ENCODE measurements around the gene CAMK2A. TPM values are rescaled to one million over a fixed set of nuclear protein-coding genes. Genes with fewer than 3 reads are reported as not detected.
A peak's percentile ranks its signal among the peaks of the same experiment; 100 is the strongest.

CAMK2A gene
- total RNA-seq, 2 donors from 2014 or later, result 0.05 to 0.61 TPM

DNA sequence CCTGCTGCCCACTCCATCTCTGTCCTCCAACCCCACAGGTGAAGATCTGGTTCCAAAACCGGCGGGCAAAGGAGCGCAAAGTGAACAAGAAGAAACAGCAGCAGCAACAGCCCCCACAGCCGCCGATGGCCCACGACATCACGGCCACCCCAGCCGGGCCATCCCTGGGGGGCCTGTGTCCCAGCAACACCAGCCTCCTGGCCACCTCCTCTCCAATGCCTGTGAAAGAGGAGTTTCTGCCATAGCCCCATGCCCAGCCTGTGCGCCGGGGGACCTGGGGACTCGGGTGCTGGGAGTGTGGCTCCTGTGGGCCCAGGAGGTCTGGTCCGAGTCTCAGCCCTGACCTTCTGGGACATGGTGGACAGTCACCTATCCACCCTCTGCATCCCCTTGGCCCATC is 106.1 kb downstream of the CAMK2A start:
- H3K27ac ChIP-seq, result peak overlapping the region; percentile 91

DNA sequence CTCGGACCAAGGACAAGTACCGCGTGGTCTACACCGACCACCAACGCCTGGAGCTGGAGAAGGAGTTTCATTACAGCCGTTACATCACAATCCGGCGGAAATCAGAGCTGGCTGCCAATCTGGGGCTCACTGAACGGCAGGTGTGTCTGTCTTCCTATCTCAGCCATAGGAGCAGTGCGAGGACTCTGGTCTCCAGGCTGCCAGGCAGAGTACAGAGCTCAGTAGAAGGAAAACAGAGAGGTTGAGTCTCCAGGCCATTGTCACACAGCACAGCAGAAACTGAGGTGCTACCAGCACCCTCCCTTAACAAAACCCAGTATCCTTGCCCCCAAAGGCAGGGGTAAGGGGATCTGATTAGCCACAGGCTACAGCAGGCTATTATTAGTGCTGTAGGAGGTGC is 106.8 kb downstream of the CAMK2A start:
- Histone ChIP-seq H3K27ac (peak overlapping the region; percentile 91), H3K4me1 (peaks cover 54% of the 10 kb centered on the region), H3K9ac (ENCODE audit: low read depth in 2 of 2, low read length in 2 of 2) (peak overlapping the region in 1 of 2 donors; percentile 74), H3K4me3 (no peak overlapping the region), H3K27me3 (no peaks in the 10 kb centered on the region), H3K36me3 (no peaks in the 10 kb centered on the region), H3K9me3 (no peaks in the 10 kb centered on the region)
- intact Hi-C loops (cut with DNase I), result no loop called here
- peak; percentile 37 for DNase-seq
- TF ChIP-seq, protein P1, sequence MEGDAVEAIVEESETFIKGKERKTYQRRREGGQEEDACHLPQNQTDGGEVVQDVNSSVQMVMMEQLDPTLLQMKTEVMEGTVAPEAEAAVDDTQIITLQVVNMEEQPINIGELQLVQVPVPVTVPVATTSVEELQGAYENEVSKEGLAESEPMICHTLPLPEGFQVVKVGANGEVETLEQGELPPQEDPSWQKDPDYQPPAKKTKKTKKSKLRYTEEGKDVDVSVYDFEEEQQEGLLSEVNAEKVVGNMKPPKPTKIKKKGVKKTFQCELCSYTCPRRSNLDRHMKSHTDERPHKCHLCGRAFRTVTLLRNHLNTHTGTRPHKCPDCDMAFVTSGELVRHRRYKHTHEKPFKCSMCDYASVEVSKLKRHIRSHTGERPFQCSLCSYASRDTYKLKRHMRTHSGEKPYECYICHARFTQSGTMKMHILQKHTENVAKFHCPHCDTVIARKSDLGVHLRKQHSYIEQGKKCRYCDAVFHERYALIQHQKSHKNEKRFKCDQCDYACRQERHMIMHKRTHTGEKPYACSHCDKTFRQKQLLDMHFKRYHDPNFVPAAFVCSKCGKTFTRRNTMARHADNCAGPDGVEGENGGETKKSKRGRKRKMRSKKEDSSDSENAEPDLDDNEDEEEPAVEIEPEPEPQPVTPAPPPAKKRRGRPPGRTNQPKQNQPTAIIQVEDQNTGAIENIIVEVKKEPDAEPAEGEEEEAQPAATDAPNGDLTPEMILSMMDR (IDR thresholded peaks at IDR 0.05), result no peak

More for the DNA sequence above, 106.1 kb downstream of the CAMK2A start:
- Histone ChIP-seq H3K4me3 (no peak overlapping the region), H3K27me3 (no peaks in the 10 kb centered on the region), H3K9me3 (no peaks in the 10 kb centered on the region), H3K36me3 (no peaks in the 10 kb centered on the region), H3K4me1 (peaks cover 61% of the 10 kb centered on the region), H3K9ac (ENCODE audit: low read depth in 2 of 2, low read length in 2 of 2) (peak overlapping the region in 1 of 2 donors; percentile 74)
- TF ChIP-seq, protein P1 (IDR thresholded peaks at IDR 0.05), result no peak
- DNase-seq, result no peak
- intact Hi-C loops (cut with DNase I), result no loop called here

DNA sequence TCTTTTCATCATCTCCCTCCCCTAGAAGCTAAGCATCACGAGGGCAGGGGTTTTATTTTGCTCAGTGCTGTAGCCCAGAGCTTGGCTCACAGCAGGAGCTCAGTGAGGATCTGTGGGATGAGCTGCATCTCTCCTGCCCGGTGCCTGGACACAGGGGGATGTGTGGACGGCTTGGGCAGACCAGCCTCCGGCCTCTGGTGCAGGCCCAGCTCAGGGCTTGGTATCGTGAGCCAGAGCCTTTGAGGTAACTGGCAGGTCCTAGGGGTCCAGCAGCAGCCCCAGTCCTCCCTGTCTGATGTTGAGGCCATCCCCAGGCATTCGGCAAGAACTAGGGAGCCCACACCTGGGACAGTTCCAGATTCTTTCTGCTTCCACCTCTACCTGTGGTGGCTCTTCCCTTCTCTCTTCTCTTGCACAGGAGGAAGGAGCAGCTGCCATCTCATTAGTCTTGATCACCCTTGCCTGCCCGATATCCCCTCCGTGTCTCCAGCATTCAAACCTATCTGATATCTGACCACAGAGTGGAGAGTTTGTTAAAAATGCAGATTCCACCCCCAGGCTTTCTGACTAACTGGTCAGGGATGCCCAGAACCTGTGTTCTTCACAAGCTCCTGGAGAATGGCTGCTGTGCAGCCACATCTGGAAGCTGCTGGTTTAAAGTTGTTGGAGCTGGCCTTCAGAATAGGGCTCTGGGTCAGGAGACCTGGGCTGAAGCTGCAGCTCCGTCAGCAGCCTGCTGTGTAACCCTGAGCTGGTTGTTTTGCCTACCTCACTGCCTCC is 107.6 kb downstream of the CAMK2A start:
- H3K9me3 ChIP-seq, result no peaks in the 10 kb centered on the region
- H3K9ac ChIP-seq (ENCODE audit: low read depth in 2 of 2, low read length in 2 of 2), result peak overlapping the region in 1 of 2 donors; percentile 74
- H3K27me3 ChIP-seq, result no peaks in the 10 kb centered on the region
- no peak overlapping the region for H3K4me3 ChIP-seq
- peaks cover 54% of the 10 kb centered on the region for H3K4me1 ChIP-seq
- intact Hi-C loops (cut with DNase I), result no loop called here
- TF ChIP-seq, protein P1 (IDR thresholded peaks at IDR 0.05), result no peak
- H3K36me3 ChIP-seq, result no peaks in the 10 kb centered on the region
- peak; percentile 28 for DNase-seq
- peak overlapping the region; percentile 91 for H3K27ac ChIP-seq

DNA sequence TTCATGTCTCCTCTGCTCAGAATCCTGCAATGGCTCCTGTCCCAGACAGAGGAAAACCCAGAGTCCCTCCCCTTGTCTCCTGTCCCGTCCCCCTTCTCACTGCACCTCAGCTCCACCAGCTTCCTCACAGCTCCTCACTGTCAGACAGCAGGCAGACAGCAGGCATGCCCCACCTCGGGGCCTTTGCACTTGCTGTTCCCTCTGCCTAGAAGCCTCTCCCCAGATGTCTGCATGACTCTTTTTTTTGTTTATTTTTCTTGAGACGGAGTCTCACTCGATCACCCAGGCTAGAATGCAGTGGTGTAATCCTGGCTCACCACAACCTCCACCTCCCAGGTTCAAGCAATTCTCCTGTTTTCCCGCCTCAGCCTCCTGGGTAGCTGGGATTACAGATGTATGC is 108.5 kb downstream of the CAMK2A start:
- TF ChIP-seq, protein P1 (IDR thresholded peaks at IDR 0.05), result no peak
- H3K9me3 ChIP-seq, result no peaks in the 10 kb centered on the region
- no peaks in the 10 kb centered on the region for H3K36me3 ChIP-seq
- H3K27me3 ChIP-seq, result no peaks in the 10 kb centered on the region
- no peak overlapping the region for H3K4me3 ChIP-seq
- DNase-seq, result peak; percentile 74
- peak overlapping the region; percentile 91 for H3K27ac ChIP-seq
- H3K9ac ChIP-seq (ENCODE audit: low read depth in 2 of 2, low read length in 2 of 2), result peak overlapping the region in 1 of 2 donors; percentile 74
- H3K4me1 ChIP-seq, result peaks cover 53% of the 10 kb centered on the region
- intact Hi-C loops (cut with DNase I), result no loop called here

DNA sequence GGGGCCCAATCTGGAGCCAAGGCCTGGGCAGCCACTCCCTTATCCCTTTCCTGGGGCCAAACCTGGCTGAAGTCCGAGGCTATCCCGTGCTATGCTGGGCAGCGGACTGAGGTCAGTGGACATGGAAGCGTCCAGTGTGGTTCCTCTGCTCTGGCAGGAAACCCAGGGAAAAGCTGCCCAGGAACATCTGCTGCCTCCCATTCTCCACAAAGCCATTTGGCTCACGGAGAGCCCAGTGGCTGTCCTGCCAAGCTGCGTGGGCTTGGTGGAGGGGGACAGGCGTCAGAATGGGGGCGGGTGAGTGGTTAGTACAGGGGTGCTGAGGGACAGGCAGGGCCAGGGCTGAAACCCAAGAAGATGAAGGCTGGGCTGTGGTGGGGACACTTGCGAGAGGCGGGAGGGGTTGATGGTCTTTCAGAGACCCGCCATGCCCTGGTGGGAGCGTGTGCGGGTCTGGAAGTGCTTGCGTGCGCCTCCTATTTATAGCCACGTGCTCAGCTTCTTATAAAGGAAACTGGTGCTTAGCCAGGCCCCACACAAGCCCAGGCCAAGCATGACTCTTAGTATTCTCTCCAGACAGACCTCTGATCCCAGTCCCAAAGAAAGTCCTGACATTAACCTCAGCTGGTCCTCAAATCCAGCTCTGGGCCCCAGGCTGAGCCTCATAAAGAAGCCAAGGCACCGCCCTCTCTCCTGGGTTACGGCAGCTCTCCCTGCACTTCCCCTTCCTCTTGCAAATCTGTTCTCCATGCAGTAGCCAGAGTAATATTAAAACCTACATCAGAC is 109.1 kb downstream of the CAMK2A start:
- H3K4me3 ChIP-seq, result no peak overlapping the region
- H3K9ac ChIP-seq (ENCODE audit: low read depth in 2 of 2, low read length in 2 of 2), result peak overlapping the region; percentile 46 to 74
- peak overlapping the region; percentile 91 for H3K27ac ChIP-seq
- DNase-seq, result peak; percentile 82
- TF ChIP-seq, protein P1 (IDR thresholded peaks at IDR 0.05), result no peak
- H3K9me3 ChIP-seq, result no peaks in the 10 kb centered on the region
- H3K4me1 ChIP-seq, result peaks cover 48% of the 10 kb centered on the region
- intact Hi-C loops (cut with DNase I), result no loop called here
- H3K27me3 ChIP-seq, result no peaks in the 10 kb centered on the region
- no peaks in the 10 kb centered on the region for H3K36me3 ChIP-seq

Data from colonic mucosa (tissue), 4 donors.